Forelimb muscle (tissue), 1 donor: ENCODE measurements around the gene PPL. TPM values are rescaled to one million over a fixed set of nuclear protein-coding genes. Genes with fewer than 3 reads are reported as not detected.
"Not testable (repeated sequence)": the region's sequence is repeated elsewhere in the genome, so short reads cannot be mapped to it uniquely, and the experiment has no call there.

Experiments used
- DNase-seq: peaks from one replicate; pipeline ENCODE4 v3.0.0-alpha.2; 2013; ENCODE audit warnings: low read depth
- polyA plus RNA-seq: library from polyadenylated mRNA; unstranded; fragments of 120-200 nt; gene quantifications from one replicate; pipeline ENCODE4 v1.2.1, GENCODE V29; 2013; ENCODE audit not compliant: insufficient read length

Gene PPL
- 1.1 TPM for polyA plus RNA-seq

GRCh38 chr16:4936991-4937781 is at the start of gene PPL:
TSS of gene PPL (minus strand) at chr16:4937148. CDS start at chr16:4937045, 103 bp downstream.
- DNase-seq = no peak

DNA sequence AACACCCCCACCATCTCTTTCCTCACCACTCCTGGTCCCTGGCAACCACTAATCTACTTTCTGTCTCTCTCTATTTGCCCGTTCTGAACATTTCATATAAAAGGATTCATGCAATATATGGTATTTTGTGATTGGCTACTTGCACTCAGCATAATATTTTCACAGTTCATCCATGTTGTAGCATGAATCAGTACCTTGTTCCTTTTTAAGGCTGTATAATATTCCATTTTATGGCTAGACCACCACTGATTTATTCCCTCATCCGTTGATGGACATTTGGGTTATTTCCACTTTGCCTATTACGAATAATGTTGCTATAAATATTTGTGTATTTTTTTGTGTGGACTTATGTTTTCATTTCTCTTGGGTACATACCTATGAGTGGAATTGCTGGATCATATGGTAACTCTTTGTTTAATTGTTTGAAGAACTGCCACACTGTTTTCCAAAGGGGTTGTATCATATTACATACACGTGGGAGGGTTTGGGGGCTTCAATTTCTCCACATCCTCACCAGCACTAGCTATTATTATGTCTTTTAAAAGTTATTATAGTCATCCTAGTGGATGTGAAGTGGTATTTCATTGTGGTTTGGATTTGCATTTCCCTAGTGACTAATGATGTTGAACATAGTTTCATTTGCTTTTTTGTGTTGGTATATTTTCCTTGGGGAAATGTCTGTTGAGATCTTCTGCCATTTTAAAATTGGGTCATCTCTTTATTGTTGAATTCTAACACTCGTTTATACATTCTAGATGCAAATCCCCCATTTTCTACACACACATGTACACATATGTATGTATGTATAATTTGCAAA is 47.4 kb upstream of the PPL start:
- no peak for DNase-seq

DNA sequence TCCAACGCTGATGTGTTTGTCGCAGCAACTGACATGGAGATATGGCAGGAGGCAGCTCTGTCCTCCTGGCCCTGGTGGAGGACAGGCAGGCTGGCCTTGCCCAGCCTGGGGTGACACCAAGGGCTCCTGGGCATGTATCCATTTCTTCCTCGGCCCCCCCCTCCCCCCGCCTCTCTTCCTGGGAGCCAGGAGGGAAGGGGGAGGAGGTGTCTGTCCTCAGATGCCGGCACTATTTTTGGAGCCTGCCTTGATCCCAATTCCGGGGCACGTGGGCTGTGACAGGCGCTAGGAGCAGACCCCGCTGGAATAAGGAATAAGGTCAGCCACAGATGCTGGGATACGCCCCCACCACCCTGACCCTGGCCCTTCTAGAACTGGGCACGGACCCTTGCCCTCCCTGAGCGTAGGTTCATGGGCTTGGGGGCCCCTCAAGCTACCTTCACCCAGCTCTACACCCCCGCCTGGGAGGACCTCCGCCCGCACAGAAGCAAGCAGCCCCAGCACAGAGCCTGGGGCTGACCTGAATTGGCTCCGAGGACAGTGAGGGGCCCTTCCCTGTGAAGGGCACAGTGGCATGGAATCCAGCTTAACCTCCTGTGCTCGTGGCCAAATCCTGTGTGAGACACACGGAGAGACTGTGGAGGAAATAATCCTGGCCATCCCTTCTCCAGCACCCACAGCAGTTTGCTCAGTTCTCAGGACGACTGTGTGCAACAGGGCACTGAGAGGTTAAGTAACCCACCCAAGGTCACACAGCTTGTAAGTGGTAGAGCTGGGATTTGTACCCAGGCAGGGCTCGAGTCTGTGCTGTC is 45.3 kb upstream of the PPL start:
- no peak for DNase-seq

- no peak for DNase-seq
These were observed 44.5 kb upstream of the PPL start for GRCh38 chr16:4981473-4981872.

GRCh38 chr16:4980691-4981090 is 43.7 kb upstream of the PPL start:
- DNase-seq = no peak

- DNase-seq = no peak
These were observed 43.0 kb upstream of the PPL start for GRCh38 chr16:4979736-4980660.

GRCh38 chr16:4979164-4979563 is 42.2 kb upstream of the PPL start:
- no peak for DNase-seq

DNA sequence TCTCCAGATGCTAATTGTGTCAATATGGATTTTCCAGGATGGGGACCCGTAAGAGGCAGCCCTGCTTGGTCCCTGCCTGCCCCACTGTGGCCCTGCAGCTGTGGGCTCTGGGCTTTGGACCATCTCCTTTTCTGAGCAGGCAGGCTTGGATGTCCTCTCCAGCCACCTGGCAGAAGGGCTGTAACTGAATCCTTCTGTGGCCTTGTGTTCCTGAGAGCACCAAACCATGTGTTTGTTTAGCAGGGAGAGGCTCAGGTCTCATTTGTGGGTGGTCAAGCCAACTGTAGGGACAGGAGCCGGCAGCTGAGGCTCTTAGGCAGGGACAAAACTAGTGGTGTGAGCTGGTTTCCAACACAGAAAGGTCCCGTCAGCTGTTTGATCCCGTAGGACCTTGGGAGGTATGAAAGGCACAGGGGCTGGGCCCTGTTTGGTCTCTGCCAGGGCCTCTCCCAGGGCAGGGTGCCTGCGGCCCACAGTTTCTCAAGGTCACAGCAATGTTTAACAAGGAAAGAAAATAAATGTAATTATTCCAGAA is 39.7 kb upstream of the PPL start:
- no peak for DNase-seq

DNA sequence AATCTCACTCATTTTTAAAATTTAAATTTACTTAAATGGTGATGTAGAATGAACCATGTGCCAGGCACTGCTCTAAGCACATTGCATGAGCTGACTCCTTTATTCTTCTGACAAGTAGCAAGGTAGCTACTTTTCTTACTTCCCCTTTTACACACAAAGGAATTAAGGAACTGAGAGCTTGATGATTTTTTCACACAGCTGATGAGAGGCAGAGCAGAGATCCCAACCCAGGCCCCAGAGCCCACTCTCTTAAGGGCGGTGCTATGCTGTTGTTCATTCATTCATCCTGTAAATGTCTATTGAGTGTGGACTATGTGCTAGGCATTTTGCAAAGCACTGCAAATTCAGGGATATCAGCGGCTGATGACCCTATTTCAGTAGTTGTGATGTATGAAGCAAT is 39.1 kb upstream of the PPL start:
- no peak for DNase-seq

- DNase-seq = no peak
These were observed 36.1 kb upstream of the PPL start for GRCh38 chr16:4972938-4973587.

GRCh38 chr16:4970010-4970409 is 33.1 kb upstream of the PPL start:
- no peak for DNase-seq

DNA sequence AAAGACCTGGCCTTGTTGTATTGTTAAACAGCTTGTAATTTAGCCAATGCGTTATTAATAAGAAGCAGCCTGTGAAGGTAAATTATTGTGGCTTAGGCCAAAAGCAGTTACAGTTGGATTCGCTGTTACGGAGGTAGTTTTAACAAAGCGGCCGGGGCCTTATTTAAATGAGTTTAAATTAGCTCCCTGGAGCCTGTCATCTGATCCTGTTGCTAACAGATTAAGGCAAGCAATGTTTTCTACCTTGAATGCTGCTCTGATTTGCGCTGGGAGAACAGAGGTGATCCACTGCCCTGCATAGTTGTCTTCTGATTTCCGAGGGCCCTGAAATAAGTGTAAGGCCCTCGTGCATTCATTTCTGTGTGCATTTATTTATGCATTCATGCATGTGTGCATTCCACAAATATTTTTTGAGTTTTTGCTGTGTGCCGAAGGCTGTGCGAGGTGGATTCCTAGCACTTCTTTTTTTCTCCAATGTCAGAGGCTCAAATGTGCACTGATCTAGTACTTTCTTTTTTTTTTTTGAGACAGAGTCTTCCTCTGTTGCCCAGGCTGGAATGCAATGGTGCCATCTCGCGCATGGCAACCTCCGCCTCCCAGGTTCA is 32.0 kb upstream of the PPL start:
- no peak for DNase-seq

DNA sequence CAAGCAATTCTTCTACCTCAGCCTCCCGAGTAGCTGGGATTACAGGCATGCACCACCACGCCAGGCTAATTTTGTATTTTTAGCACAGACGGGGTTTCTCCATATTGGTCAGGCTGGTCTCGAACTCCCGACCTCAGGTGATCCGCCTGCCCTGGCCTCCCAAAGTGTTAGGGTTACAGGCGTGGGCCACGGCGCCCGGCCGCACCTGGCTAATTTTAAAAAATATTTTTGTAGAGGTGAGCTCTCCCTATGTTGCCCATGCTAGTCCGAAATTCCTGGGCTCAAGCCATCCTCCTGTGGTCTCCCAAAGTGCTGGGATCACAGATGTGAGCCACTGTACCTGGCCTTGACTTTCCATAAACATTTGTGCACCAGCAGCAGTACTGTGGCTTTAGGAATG is 31.3 kb upstream of the PPL start:
- not testable (repeated sequence) for DNase-seq

GRCh38 chr16:4966736-4967453 is 29.9 kb upstream of the PPL start:
- DNase-seq = no peak

DNA sequence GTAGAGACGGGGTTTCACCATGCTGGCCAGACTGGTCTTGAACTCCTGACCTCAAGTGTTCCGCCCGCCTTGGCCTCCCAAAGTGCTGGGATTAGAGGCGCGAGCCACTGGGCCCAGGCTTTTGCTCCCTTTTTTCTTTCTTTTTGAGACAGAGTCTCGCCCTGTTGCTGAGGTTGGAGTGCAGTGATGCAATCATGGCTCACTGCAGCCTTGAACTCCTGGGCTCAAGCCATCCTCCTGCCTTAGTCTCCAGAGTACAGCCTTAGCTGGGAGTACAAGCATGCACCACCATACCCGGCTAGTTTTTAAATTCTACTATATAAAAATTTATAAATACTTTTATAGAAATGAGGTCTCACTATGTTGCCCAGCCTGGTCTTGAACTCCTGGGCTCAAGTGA is 26.6 kb upstream of the PPL start:
- DNase-seq = not testable (repeated sequence)

- DNase-seq = no peak
These were observed 25.8 kb upstream of the PPL start for GRCh38 chr16:4962716-4963115.

GRCh38 chr16:4960579-4960978 is 23.6 kb upstream of the PPL start:
- no peak for DNase-seq

DNA sequence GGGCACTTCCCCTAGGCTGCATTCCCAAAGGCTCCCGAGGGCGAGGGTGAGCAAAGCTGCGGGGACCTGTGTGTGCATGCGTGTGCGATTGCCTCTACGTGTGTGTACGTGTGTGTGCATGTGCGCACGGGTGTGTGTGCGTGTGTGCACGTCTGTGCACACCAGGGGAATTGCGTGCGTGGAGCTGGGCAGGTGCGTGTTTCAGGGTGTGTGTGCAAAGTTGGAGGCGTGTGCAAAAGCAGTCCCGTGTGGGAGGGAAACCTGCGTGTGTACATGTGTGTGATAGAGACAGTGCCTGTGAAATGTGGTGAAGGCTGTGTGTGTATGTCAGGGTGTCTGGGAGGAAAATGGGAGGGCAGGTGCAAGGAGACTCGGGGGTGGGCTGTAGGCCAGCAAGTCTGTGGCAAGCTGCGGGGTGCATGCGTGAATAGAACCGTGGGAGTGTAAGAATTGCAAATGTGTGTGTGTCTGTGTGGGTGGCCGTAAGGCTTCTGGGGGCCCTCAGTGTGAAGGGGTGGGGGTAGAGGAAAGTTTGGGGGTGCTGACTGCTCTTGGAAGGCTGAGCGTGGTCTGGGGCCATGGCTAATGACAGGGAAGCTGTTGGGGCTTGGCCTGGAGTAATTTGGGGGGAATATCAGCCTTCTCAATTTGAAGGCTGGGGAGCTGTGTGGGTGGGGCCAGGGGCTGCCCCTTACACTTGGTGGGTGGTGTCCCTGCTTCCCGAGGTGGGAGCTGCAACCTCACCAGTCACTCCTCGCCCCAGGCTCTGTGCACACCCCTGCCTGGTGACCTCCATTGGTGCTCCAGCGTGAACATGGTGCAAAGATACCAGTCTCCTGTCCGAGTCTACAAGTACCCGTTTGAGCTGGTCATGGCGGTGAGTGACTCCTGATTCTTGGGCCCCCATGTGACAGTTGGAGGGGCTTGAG is 21.8 kb upstream of the PPL start:
- DNase-seq = no peak
